Hepatocyte (in vitro differentiated cells): ENCODE data around the gene ATP1A3. TPM values are rescaled to one million over a fixed set of nuclear protein-coding genes. Genes with fewer than 3 reads are reported as not detected.

Source experiments
- DNase-seq: peaks from one replicate; pipeline ENCODE4 v3.0.0-alpha.2; 2016; ENCODE audit warnings: low spot score
- H2AFZ ChIP-seq: fragments of 200-600 bp; sonication (generic); 2 replicates; pipeline ENCODE4 v1.6.0; 2016; ENCODE audit warnings: antibody characterized with exemption, mild to moderate bottlenecking
- H3K27ac ChIP-seq: fragments of 200-600 bp; sonication (generic); 2 replicates; pipeline ENCODE4 v1.5.1; 2016; ENCODE audit warnings: mild to moderate bottlenecking
- H3K27me3 ChIP-seq: fragments of 200-600 bp; sonication (generic); 2 replicates; pipeline ENCODE4 v1.6.1; 2016
- H3K36me3 ChIP-seq: fragments of 200-600 bp; sonication (generic); replicated peaks from 2 replicates; pipeline ENCODE4 v1.5.1; 2016; ENCODE audit warnings: low read depth; ENCODE audit not compliant: insufficient read depth
- H3K4me1 ChIP-seq: fragments of 200-600 bp; sonication (generic); 2 replicates; pipeline ENCODE4 v1.5.1; 2016; ENCODE audit warnings: mild to moderate bottlenecking, moderate library complexity; ENCODE audit not compliant: insufficient read depth
- H3K4me2 ChIP-seq: fragments of 200-600 bp; sonication (generic); 2 replicates; pipeline ENCODE4 v1.6.0; 2016
- H3K4me3 ChIP-seq: fragments of 200-600 bp; sonication (generic); 2 replicates; pipeline ENCODE4 v1.5.1; 2016; ENCODE audit warnings: mild to moderate bottlenecking
- H3K79me2 ChIP-seq: fragments of 200-600 bp; sonication (generic); 2 replicates; pipeline ENCODE4 v1.6.0; 2017; ENCODE audit warnings: mild to moderate bottlenecking
- H3K9me2 ChIP-seq: fragments of 200-600 bp; sonication (generic); replicated peaks from 2 replicates; pipeline ENCODE4 v1.6.0; 2017; ENCODE audit warnings: mild to moderate bottlenecking; ENCODE audit not compliant: insufficient read depth
- H3K9me3 ChIP-seq: fragments of 200-600 bp; sonication (generic); 2 replicates; pipeline ENCODE4 v1.5.1; 2016; ENCODE audit warnings: low read depth, mild to moderate bottlenecking
- H4K20me1 ChIP-seq: fragments of 200-600 bp; sonication (generic); 2 replicates; pipeline ENCODE4 v1.6.0; 2016; ENCODE audit warnings: mild to moderate bottlenecking; ENCODE audit not compliant: insufficient read depth, poor library complexity, severe bottlenecking
- CTCF ChIP-seq: fragments of 200-600 bp; sonication (generic); IDR thresholded peaks from 2 replicates; pipeline ENCODE4 v1.5.1; 2016; ENCODE audit warnings: antibody characterized with exemption, mild to moderate bottlenecking; ENCODE audit not compliant: poor library complexity
- EZH2 ChIP-seq: fragments of 200-600 bp; sonication (generic); IDR thresholded peaks from 2 replicates; pipeline ENCODE4 v1.6.1; 2016; ENCODE audit warnings: antibody characterized with exemption, mild to moderate bottlenecking, borderline replicate concordance
- EZH2phosphoT487 ChIP-seq: fragments of 200-600 bp; sonication (generic); IDR thresholded peaks from one replicate; pipeline ENCODE4 v1.6.1; 2018; ENCODE audit warnings: antibody characterized with exemption, mild to moderate bottlenecking, low read depth, moderate library complexity; ENCODE audit not compliant: unreplicated experiment, severe bottlenecking
- WGBS: methylation state at CpG from one replicate; pipeline ENCODE4 v1.1.6; 2016; ENCODE audit warnings: low lambda C conversion rate; ENCODE audit errors: missing lambda C conversion rate; 5-methylcytosine and 5-hydroxymethylcytosine counted together
- polyA plus RNA-seq: library from polyadenylated mRNA; unstranded; fragments of >200 nt; fragmentation: Nextera tagmentation; extraction: Ambion mirVana; gene quantifications from 2 replicates; pipeline ENCODE4 v1.2.1, GENCODE V29; 2016
- total RNA-seq: library from RNA; depleted of rRNA; stranded (reverse); fragments of >200 nt; gene quantifications from 2 replicates; pipeline ENCODE4 v1.2.3, GENCODE V29; 2014

Gene ATP1A3
- total and polyA plus RNA-seq, 2 experiments from 2014 or later = 0.03 to 0.82 TPM

GRCh38 chr19:41932720-41933332 is 61.2 kb downstream of the ATP1A3 start:
- H3K9me3 ChIP-seq = no peaks in the 10 kb centered on the region
- no peak overlapping the region for H2AFZ ChIP-seq
- WGBS = 45% methylated on average over 25 of the region's 29 CpGs
- H3K36me3 ChIP-seq = no peaks in the 10 kb centered on the region
- H3K79me2 ChIP-seq = no peaks in the 10 kb centered on the region
- H3K27me3 ChIP-seq = peaks cover 88% of the 10 kb centered on the region
- H3K4me1 ChIP-seq = peaks cover 10% of the 10 kb centered on the region
- H3K4me3 ChIP-seq = no peak overlapping the region
- no peaks in the 10 kb centered on the region for H4K20me1 ChIP-seq
- no peak for DNase-seq
- TF ChIP-seq CTCF = no peak
- TF ChIP-seq EZH2 = no peak
- no peak for TF ChIP-seq EZH2phosphoT487
- H3K9me2 ChIP-seq = no peaks in the 10 kb centered on the region
- H3K27ac ChIP-seq = no peak overlapping the region
- no peak overlapping the region for H3K4me2 ChIP-seq

GRCh38 chr19:41932259-41932719 is 61.7 kb downstream of the ATP1A3 start:
- 24% methylated on average over 8 of the region's 11 CpGs for WGBS
- Histone ChIP-seq H3K9me3 (no peaks in the 10 kb centered on the region), H3K4me1 (peaks cover 11% of the 10 kb centered on the region), H3K36me3 (no peaks in the 10 kb centered on the region), H2AFZ (no peak overlapping the region), H3K79me2 (no peaks in the 10 kb centered on the region), H3K27me3 (peaks cover 89% of the 10 kb centered on the region), H4K20me1 (no peaks in the 10 kb centered on the region), H3K27ac (no peak overlapping the region), H3K4me2 (no peak overlapping the region), H3K4me3 (no peak overlapping the region), H3K9me2 (no peaks in the 10 kb centered on the region)
- no peak for DNase-seq
- TF ChIP-seq EZH2 = peak; percentile 16
- TF ChIP-seq EZH2phosphoT487 = no peak
- no peak for TF ChIP-seq CTCF

DNA sequence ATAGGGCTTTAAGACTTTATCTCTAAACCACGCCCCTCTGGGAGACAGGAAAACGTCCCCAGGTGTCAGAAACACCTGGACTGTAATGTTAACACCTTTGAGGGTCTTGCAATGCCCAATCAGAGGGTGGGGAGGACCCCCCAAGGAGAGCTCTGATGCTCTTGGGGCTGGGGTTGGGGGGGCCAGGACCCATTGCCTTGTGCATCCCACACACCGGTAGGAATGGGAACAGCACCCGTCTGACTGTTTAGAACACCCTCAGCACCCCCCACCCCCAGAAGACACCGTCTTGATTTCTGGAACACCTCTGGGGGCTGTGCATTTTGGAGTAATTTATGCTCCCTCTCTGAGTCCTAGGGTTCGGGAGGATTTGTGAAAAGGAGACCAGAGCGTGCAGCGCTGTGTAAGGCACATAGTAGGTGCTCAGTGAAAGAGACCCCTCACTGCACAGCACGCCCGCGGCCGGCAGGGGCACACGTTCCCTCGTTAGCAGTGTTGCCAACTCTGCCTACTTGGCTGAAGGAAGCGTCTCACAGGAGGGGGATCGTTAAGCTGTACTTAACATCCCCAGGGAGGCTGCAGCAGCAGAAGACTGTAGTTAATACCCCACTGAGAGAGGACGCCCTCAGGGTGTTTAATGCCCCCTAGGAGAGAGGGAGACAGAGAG is 63.0 kb downstream of the ATP1A3 start:
- H3K4me1 ChIP-seq = peaks cover 11% of the 10 kb centered on the region
- WGBS = 6% methylated on average over 17 of the region's 17 CpGs

More for the DNA sequence above, 63.0 kb downstream of the ATP1A3 start:
- Histone ChIP-seq H2AFZ (no peak overlapping the region), H3K27ac (no peak overlapping the region), H4K20me1 (no peaks in the 10 kb centered on the region), H3K4me2 (no peak overlapping the region), H3K79me2 (no peaks in the 10 kb centered on the region), H3K4me3 (no peak overlapping the region), H3K27me3 (peaks cover 89% of the 10 kb centered on the region), H3K9me2 (no peaks in the 10 kb centered on the region), H3K9me3 (no peaks in the 10 kb centered on the region), H3K36me3 (no peaks in the 10 kb centered on the region)
- no peak for DNase-seq
- TF ChIP-seq CTCF (peak; percentile 30), EZH2 (no peak)
